ENCODE results near the gene WDR20. TPM values are rescaled to one million over a fixed set of nuclear protein-coding genes. Genes with fewer than 3 reads are reported as not detected.

WDR20 gene
- total and polyA plus RNA-seq, 2 donors from 2014 or later: 12.6 to 44.2 TPM

- TF ChIP-seq, protein P1, sequence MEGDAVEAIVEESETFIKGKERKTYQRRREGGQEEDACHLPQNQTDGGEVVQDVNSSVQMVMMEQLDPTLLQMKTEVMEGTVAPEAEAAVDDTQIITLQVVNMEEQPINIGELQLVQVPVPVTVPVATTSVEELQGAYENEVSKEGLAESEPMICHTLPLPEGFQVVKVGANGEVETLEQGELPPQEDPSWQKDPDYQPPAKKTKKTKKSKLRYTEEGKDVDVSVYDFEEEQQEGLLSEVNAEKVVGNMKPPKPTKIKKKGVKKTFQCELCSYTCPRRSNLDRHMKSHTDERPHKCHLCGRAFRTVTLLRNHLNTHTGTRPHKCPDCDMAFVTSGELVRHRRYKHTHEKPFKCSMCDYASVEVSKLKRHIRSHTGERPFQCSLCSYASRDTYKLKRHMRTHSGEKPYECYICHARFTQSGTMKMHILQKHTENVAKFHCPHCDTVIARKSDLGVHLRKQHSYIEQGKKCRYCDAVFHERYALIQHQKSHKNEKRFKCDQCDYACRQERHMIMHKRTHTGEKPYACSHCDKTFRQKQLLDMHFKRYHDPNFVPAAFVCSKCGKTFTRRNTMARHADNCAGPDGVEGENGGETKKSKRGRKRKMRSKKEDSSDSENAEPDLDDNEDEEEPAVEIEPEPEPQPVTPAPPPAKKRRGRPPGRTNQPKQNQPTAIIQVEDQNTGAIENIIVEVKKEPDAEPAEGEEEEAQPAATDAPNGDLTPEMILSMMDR (IDR thresholded peaks at IDR 0.05; ENCODE audit: borderline replicate concordance, extremely low read depth, insufficient read depth): no peak
- no peaks in the 10 kb centered on the region for H3K27me3 ChIP-seq (ENCODE audit: control insufficient read depth, insufficient read depth, low read length)
- FAIRE-seq (no peak), DNase-seq (no peak)
- H3K9me3 ChIP-seq (ENCODE audit: control insufficient read depth in 2 of 3, insufficient read depth in 1 of 3, low read length in 3 of 3): no peaks in the 10 kb centered on the region
- peaks cover 0 to 9% (median 2%) of the 10 kb centered on the region in 3 donors for H3K4me1 ChIP-seq (ENCODE audit: control insufficient read depth in 2 of 3, insufficient read depth in 2 of 3, low read depth in 1 of 3, low read length in 3 of 3)
- no peak overlapping the region for H3K9ac ChIP-seq (ENCODE audit: low read length in 3 of 3)
- H3K4me3 ChIP-seq (ENCODE audit: low read length in 3 of 3): no peak overlapping the region
- intact Hi-C loops (cut with DNase I): no loop called here
- H3K36me3 ChIP-seq (ENCODE audit: control insufficient read depth in 2 of 3, insufficient read depth in 3 of 3, low read length in 3 of 3): peaks cover 0 to 6% (median 0%) of the 10 kb centered on the region in 3 donors
- no peak overlapping the region for H3K27ac ChIP-seq (ENCODE audit: low read depth in 2 of 2, low read length in 2 of 2)
These were observed 53.3 kb downstream of the WDR20 start for GRCh38 chr14:102192840-102193502.

GRCh38 chr14:102194856-102195255, 55.2 kb downstream of the WDR20 start:
- H3K36me3 ChIP-seq (ENCODE audit: control insufficient read depth in 2 of 3, insufficient read depth in 3 of 3, low read length in 3 of 3): peaks cover 0 to 15% (median 4%) of the 10 kb centered on the region in 3 donors
- no peaks in the 10 kb centered on the region for H3K9me3 ChIP-seq (ENCODE audit: control insufficient read depth in 2 of 3, insufficient read depth in 1 of 3, low read length in 3 of 3)
- H3K4me3 ChIP-seq (ENCODE audit: low read length in 3 of 3): no peak overlapping the region
- FAIRE-seq (no peak), DNase-seq (no peak)
- no peak overlapping the region for H3K27ac ChIP-seq (ENCODE audit: low read depth in 2 of 2, low read length in 2 of 2)
- H3K27me3 ChIP-seq (ENCODE audit: control insufficient read depth, insufficient read depth, low read length): no peaks in the 10 kb centered on the region
- no peak overlapping the region for H3K9ac ChIP-seq (ENCODE audit: low read length in 3 of 3)
- intact Hi-C loops (cut with DNase I): no loop called here
- TF ChIP-seq, protein P1 (IDR thresholded peaks at IDR 0.05; ENCODE audit: borderline replicate concordance, extremely low read depth, insufficient read depth): no peak
- peaks cover 0 to 8% (median 2%) of the 10 kb centered on the region in 3 donors for H3K4me1 ChIP-seq (ENCODE audit: control insufficient read depth in 2 of 3, insufficient read depth in 2 of 3, low read depth in 1 of 3, low read length in 3 of 3)

DNA sequence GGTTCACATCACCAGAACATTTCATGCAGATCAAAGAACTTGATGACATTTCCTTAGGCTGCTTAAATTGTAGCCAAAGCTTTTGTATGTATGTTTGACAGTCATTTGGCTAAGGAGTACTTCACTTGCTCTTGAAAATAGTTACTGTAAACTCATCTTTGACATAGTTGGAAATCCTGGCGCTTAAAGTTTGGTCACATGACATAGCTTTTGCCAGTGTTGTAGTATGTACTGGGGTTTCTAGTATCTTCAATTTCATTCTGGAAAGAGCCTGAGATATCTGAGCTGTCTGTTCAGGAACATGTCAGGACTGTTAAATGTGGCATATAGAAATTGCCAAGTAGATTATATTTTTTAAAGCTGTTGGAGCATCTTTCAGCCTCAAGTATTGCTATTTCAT, 55.7 kb downstream of the WDR20 start:
- H3K36me3 ChIP-seq (ENCODE audit: control insufficient read depth in 2 of 3, insufficient read depth in 3 of 3, low read length in 3 of 3): peaks cover 0 to 15% (median 4%) of the 10 kb centered on the region in 3 donors
- H3K9ac ChIP-seq (ENCODE audit: low read length in 3 of 3): no peak overlapping the region
- intact Hi-C loops (cut with DNase I): no loop called here
- H3K27ac ChIP-seq (ENCODE audit: low read depth in 2 of 2, low read length in 2 of 2): no peak overlapping the region
- no peak for DNase-seq
- TF ChIP-seq, protein P1 (IDR thresholded peaks at IDR 0.05; ENCODE audit: borderline replicate concordance, extremely low read depth, insufficient read depth): no peak
- H3K9me3 ChIP-seq (ENCODE audit: control insufficient read depth in 2 of 3, insufficient read depth in 1 of 3, low read length in 3 of 3): no peaks in the 10 kb centered on the region
- H3K27me3 ChIP-seq (ENCODE audit: control insufficient read depth, insufficient read depth, low read length): no peaks in the 10 kb centered on the region
- peaks cover 0 to 5% (median 2%) of the 10 kb centered on the region in 3 donors for H3K4me1 ChIP-seq (ENCODE audit: control insufficient read depth in 2 of 3, insufficient read depth in 2 of 3, low read depth in 1 of 3, low read length in 3 of 3)
- no peak overlapping the region for H3K4me3 ChIP-seq (ENCODE audit: low read length in 3 of 3)
- no peak for FAIRE-seq

Measured in kidney (tissue), 14 donors.